Activated CD8-positive, alpha-beta memory T cell treated with anti-CD3 and anti-CD28 coated beads, Interleukin-2, amount 10 ng/mL, durations not matched to agents 7 days and 5 days (primary cell): ENCODE results near the gene PEX5L. TPM values are rescaled to one million over a fixed set of nuclear protein-coding genes. Genes with fewer than 3 reads are reported as not detected.
A peak's percentile ranks its signal among the peaks of the same experiment; 100 is the strongest.

Experiments
- ATAC-seq: fragments of 150-1000 bp; cut with Tn5 transposase; one replicate; pipeline ENCODE4 v1.10.0; 2021; ENCODE audit warnings: moderate library complexity
- CTCF ChIA-PET: fragments of 350-600 bp; sonication (Branson Sonifier 250); formaldehyde crosslinking; loops from one replicate; lab custom pipeline; 2021; ENCODE audit warnings: antibody characterized with exemption; lab: Charles Lee
- DNase-seq: peaks from one replicate; pipeline ENCODE4 v3.0.0-alpha.2; 2020
- H3K27ac Mint-ChIP-seq: one replicate; pipeline ENCODE4 v1.8.0; 2021; ENCODE audit warnings: mild to moderate bottlenecking, mixed read lengths
- H3K27me3 Mint-ChIP-seq: one replicate; pipeline ENCODE4 v1.8.0; 2021; ENCODE audit warnings: mixed read lengths
- H3K36me3 Mint-ChIP-seq: one replicate; pipeline ENCODE4 v1.8.0; 2021; ENCODE audit warnings: mild to moderate bottlenecking, mixed read lengths
- H3K4me1 Mint-ChIP-seq: one replicate; pipeline ENCODE4 v1.8.0; 2021; ENCODE audit warnings: mixed read lengths
- H3K4me3 Mint-ChIP-seq: one replicate; pipeline ENCODE4 v1.8.0; 2021; ENCODE audit warnings: mild to moderate bottlenecking, moderate library complexity, mixed read lengths
- H3K9me3 Mint-ChIP-seq: one replicate; pipeline ENCODE4 v1.8.0; 2022; ENCODE audit warnings: low read depth, mixed read lengths
- total RNA-seq, 2 experiments: library from RNA; stranded (reverse); gene quantifications; one replicate each; pipeline ENCODE4 v1.2.3, GENCODE V29; 2021

The PEX5L gene
- total RNA-seq, 2 experiments from 2014 or later: 0.56 to 1.1 TPM

DNA sequence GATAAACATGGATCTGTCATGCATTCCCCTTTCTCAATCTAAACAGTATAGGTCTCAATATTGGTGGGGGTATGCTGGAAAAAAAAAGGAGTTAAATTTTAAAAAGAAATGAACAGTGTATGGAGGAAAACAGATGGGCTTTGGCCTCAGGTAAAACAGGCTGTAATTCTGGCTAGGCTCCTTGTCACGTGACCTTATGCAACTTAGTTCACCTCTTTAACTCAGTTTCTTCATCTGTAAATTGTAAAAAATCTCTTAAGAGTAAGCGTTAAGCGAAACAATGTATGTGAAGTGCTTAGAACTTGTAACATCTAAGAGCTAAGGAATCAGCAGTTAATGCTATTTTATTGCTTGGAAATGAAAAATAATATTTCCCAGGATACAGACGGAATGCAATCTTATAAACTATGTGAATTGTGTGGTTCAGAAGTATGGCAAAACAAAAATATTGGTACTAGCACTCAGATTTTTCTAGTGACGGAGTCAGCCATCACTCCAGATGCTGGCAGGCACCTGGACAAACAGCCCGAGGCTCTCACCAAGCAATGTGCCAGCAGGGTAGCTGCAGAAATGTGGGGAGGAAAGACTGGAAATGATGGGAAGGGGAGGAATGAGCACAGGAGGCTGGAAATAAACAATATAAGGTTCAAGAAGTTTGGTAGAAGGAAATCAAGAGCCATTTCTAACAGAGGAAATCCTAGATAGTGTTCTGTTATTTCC, 211.1 kb downstream of the PEX5L start:
- ATAC-seq (no peak), DNase-seq (no peak)
- CTCF ChIA-PET: no interaction called here
- H3K36me3 Mint-ChIP-seq: no peaks in the 10 kb centered on the region
- H3K27ac Mint-ChIP-seq: no peak overlapping the region
- H3K9me3 Mint-ChIP-seq: no peaks in the 10 kb centered on the region
- H3K4me1 Mint-ChIP-seq: no peaks in the 10 kb centered on the region
- H3K27me3 Mint-ChIP-seq: peaks cover 16% of the 10 kb centered on the region
- H3K4me3 Mint-ChIP-seq: no peak overlapping the region

DNA sequence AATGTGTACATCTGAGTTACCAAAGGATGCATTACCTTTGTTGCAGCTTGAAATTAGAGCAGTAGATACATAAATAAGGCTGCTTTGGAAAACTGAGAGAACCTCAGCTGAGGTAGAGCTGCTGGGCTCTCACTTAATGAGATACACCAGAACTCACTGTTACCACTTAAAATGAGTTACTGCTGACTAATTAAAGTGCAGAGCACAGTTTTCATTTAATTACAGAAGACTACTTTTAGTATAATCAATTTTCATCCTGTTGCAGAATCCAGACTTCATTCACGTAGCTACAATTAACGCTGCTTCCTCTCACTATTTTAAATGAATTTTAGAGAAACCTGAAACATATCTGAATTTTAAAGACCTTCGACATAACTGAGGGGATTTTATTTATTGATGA, 214.4 kb downstream of the PEX5L start:
- ATAC-seq: no peak
- Mint-ChIP-seq H3K27ac (no peak overlapping the region), H3K27me3 (peaks cover 26% of the 10 kb centered on the region), H3K4me1 (no peaks in the 10 kb centered on the region), H3K36me3 (no peaks in the 10 kb centered on the region), H3K9me3 (no peaks in the 10 kb centered on the region), H3K4me3 (no peak overlapping the region)
- CTCF ChIA-PET: interaction anchor here (1.3 kb wide), 1 partner anchor 11 kb away, joined by 6 read pairs; no protein-coding TSS in a partner anchor
- DNase-seq: no peak

DNA sequence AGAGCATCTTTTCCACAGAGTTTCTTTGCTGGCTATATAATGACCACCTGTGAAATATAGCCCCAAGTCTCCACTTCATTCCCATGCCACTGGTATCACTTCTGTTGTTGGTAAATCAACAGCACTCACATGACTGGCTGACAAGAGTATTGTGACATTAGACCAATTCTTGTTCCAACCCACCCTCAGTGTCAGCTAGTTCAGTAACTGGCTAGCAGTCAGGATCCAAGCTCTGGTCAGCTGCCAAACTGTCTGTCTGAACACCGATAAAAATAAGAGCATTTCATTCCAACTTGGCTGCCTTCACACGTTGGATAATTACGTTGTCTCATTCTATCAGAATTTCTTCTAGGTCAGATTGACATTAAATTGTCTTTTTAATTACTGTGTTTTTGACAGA, 217.4 kb downstream of the PEX5L start:
- Mint-ChIP-seq H3K4me3 (no peak overlapping the region), H3K27me3 (peaks cover 21% of the 10 kb centered on the region), H3K9me3 (no peaks in the 10 kb centered on the region), H3K36me3 (no peaks in the 10 kb centered on the region), H3K4me1 (no peaks in the 10 kb centered on the region), H3K27ac (no peak overlapping the region)
- ATAC-seq (no peak), DNase-seq (no peak)
- CTCF ChIA-PET: no interaction called here

DNA sequence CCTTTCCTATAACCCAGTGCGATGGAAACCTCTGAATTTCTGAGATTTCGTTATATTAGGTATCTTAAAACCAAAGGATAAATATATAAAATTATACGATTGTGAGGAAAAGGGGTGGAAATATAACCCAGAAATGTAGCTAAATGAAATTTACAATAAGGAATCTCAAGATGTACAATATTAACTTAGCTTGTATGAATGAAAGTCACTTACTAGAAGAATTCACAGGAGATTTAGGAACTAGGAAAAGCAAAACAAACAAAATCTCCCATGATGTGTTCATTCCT, 224.7 kb downstream of the PEX5L start:
- ATAC-seq: no peak
- Mint-ChIP-seq H3K27me3 (no peaks in the 10 kb centered on the region), H3K27ac (no peak overlapping the region), H3K4me1 (peaks cover 4% of the 10 kb centered on the region), H3K9me3 (no peaks in the 10 kb centered on the region), H3K36me3 (no peaks in the 10 kb centered on the region), H3K4me3 (no peak overlapping the region)
- no peak for DNase-seq
- CTCF ChIA-PET: interaction anchor here (1.2 to 1.6 kb wide), 3 partner anchors 10 to 23 kb away, joined by 3 to 6 read pairs (median 3); no protein-coding TSS in a partner anchor

DNA sequence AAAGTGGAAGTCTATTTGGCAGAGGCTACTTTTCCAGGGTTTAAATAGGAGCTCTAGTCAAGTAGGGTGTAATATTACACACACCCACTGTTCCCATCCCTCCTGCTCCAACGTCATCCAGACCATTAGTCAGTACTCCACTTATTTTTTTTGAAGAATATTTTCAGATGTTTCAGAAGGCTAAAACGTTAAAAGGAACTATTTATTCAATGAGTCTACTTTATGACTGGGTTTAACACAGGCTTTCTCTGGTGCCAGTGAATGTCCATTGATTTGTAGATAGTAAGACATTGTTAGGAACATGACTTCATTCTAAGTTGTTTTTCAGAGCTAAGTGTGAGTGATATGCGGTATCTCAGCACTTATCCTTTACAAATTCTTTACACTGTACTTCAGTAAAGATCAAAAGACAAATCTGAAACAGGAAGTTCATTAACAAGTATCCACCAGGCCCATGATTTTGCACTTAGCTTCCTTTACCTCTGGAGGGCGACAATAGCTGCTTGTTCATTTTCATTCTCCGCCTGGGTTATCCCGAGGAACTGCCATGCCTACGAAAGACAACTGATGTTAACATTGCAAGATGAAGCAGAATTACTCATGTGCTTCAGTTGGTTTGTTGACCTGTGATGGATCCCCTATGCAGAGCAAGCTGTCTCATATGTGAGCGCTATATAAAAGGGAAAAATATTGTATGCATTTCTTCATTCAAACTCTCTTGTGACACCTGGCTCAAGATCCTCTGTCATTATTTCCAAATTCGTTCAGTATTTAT, 225.2 kb downstream of the PEX5L start:
- no peaks in the 10 kb centered on the region for H3K9me3 Mint-ChIP-seq
- H3K27me3 Mint-ChIP-seq: no peaks in the 10 kb centered on the region
- no peak overlapping the region for H3K4me3 Mint-ChIP-seq
- no peak overlapping the region for H3K27ac Mint-ChIP-seq
- H3K4me1 Mint-ChIP-seq: peaks cover 4% of the 10 kb centered on the region
- peak; percentile 58 for ATAC-seq
- CTCF ChIA-PET: interaction anchor here (0.7 to 1.6 kb wide), 5 partner anchors 9 to 29 kb away, joined by 3 to 6 read pairs (median 3); no protein-coding TSS in a partner anchor
- H3K36me3 Mint-ChIP-seq: no peaks in the 10 kb centered on the region
- peak; percentile 48 for DNase-seq

DNA sequence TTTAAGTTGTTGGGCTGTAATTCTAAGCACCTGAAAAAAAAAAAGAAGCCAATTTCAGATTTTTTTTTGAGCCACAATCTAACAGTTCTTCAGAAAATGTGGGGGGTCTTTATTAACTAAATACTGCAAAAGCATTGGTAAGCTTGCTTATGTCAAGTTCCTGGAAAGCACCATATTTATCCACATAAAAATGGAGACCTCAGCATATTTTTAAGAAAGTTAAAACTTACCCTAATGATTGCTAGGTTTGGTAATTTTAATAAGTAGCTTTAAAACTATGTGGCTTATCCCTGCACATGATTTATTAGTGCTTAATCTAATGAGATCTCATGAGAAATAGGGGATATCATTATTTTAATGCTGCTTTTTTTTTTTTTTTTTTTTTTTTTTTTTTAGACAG, 227.1 kb downstream of the PEX5L start:
- H3K4me3 Mint-ChIP-seq: no peak overlapping the region
- H3K27ac Mint-ChIP-seq: no peak overlapping the region
- H3K4me1 Mint-ChIP-seq: peaks cover 4% of the 10 kb centered on the region
- H3K27me3 Mint-ChIP-seq: peaks cover 6% of the 10 kb centered on the region
- DNase-seq: no peak
- no peak for ATAC-seq
- CTCF ChIA-PET: interaction anchor here (0.7 kb wide), 1 partner anchor 47 kb away, joined by 3 read pairs; no protein-coding TSS in a partner anchor
- H3K36me3 Mint-ChIP-seq: no peaks in the 10 kb centered on the region
- H3K9me3 Mint-ChIP-seq: no peaks in the 10 kb centered on the region

DNA sequence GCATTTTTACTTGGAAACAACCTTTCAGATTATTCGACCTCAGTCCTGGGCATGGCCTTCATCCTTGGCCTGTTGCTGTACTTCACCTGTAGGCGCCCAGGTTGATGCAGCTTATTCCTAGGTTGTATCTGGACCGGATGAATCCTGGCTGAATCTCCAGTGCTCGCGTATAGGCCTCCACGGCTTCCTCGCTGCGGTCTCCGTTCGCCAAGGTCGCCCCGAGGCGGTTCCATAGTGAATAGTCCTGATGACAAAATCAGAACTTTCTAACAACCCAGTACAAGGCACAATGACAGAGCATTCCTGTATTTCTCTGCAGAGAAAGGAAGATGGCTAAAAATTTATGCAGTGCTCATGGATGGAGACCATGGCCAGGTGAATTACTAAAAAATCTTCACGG, 229.1 kb downstream of the PEX5L start:
- DNase-seq (no peak), ATAC-seq (no peak)
- H3K27me3 Mint-ChIP-seq: peaks cover 15% of the 10 kb centered on the region
- H3K4me3 Mint-ChIP-seq: no peak overlapping the region
- H3K27ac Mint-ChIP-seq: no peak overlapping the region
- CTCF ChIA-PET: no interaction called here
- H3K36me3 Mint-ChIP-seq: no peaks in the 10 kb centered on the region
- peaks cover 4% of the 10 kb centered on the region for H3K4me1 Mint-ChIP-seq
- H3K9me3 Mint-ChIP-seq: no peaks in the 10 kb centered on the region

DNA sequence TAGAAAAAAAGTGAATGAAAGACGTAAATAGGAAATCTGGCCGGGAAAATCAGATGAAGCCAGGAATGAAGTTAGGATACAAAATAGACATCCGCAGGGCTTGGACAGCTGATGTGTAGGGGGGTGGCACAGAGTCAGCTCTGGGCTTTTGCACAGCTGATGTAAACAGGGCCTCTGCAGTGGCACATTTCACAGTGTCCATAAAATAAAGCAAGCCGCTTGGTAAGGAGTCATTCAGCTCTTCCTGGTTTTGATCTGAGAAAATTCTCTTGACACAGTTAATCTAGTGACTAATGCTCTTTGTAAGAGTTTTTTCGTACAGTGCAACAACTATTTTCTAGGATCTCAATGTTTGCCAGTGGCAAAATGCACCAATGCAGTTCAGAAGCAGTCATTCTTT, 230.6 kb downstream of the PEX5L start:
- H3K9me3 Mint-ChIP-seq: no peaks in the 10 kb centered on the region
- no peak overlapping the region for H3K27ac Mint-ChIP-seq
- H3K4me1 Mint-ChIP-seq: no peaks in the 10 kb centered on the region
- no peaks in the 10 kb centered on the region for H3K36me3 Mint-ChIP-seq
- ATAC-seq: no peak
- H3K27me3 Mint-ChIP-seq: peaks cover 15% of the 10 kb centered on the region
- CTCF ChIA-PET: no interaction called here
- no peak for DNase-seq
- H3K4me3 Mint-ChIP-seq: no peak overlapping the region

DNA sequence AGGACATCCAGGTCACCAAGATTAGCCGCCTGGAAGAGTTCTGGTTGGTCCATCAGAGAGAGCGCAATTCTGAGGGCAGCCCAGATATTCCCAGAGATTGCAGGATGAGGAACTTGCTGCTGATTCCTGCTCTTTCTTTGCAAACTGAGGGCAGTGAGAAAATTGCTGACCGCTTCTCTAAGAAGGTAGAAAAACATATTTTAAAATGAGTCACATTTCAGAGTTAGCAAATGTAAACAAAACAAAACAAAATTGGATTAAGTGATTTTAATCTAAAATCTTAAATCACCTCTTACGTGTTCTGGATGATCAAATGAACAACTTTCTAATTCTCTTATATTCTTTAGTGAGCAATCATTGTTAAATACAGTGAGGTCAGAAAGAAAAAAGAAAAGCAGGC, 234.9 kb downstream of the PEX5L start:
- Mint-ChIP-seq H3K27ac (no peak overlapping the region), H3K36me3 (no peaks in the 10 kb centered on the region), H3K27me3 (peaks cover 19% of the 10 kb centered on the region), H3K4me3 (no peak overlapping the region), H3K9me3 (no peaks in the 10 kb centered on the region), H3K4me1 (no peaks in the 10 kb centered on the region)
- DNase-seq (no peak), ATAC-seq (no peak)
- CTCF ChIA-PET: no interaction called here

DNA sequence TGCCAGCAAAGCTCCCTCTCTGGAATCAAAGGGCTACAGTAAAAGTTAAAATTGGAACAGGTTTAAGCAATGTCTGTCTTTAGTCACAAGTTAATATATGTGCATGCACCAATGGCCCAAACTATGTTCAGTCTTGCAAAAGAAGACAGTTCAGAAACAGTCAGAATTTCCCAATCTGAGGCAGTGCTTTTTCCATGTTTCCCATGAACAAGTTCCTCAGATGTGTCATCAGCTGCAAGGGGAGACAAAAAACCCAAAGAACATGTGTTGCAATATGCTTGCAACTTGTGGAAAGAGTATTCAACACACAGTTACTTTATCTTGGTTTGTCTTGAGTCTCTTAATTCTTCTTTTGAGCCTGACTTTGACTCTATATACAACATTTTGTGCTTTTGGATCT, 235.5 kb downstream of the PEX5L start:
- no peak for DNase-seq
- CTCF ChIA-PET: no interaction called here
- H3K4me3 Mint-ChIP-seq: no peak overlapping the region
- no peak overlapping the region for H3K27ac Mint-ChIP-seq
- ATAC-seq: no peak
- H3K4me1 Mint-ChIP-seq: no peaks in the 10 kb centered on the region
- H3K9me3 Mint-ChIP-seq: no peaks in the 10 kb centered on the region
- peaks cover 19% of the 10 kb centered on the region for H3K27me3 Mint-ChIP-seq
- H3K36me3 Mint-ChIP-seq: no peaks in the 10 kb centered on the region

DNA sequence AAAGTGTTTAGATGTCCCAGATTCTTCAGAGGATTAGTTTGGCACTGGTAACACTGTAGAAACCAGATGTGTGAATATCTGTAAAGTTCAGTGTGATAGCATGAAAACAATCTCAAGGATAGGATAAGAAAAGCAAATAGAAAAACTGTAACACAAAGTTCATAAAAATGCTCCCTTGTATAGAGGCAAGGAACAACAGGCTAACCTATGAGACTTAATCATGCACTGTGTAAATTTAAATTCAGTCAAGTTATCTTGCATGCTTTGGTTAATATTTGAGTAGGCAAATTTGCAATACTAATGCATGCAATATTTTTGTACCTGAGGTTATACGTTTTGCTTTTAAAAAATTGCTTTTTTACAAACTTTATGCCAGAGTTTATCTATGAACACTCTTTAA, 239.5 kb downstream of the PEX5L start:
- no peaks in the 10 kb centered on the region for H3K4me1 Mint-ChIP-seq
- H3K36me3 Mint-ChIP-seq: no peaks in the 10 kb centered on the region
- H3K27ac Mint-ChIP-seq: no peak overlapping the region
- H3K27me3 Mint-ChIP-seq: peaks cover 4% of the 10 kb centered on the region
- CTCF ChIA-PET: no interaction called here
- no peaks in the 10 kb centered on the region for H3K9me3 Mint-ChIP-seq
- no peak overlapping the region for H3K4me3 Mint-ChIP-seq
- DNase-seq (no peak), ATAC-seq (no peak)

DNA sequence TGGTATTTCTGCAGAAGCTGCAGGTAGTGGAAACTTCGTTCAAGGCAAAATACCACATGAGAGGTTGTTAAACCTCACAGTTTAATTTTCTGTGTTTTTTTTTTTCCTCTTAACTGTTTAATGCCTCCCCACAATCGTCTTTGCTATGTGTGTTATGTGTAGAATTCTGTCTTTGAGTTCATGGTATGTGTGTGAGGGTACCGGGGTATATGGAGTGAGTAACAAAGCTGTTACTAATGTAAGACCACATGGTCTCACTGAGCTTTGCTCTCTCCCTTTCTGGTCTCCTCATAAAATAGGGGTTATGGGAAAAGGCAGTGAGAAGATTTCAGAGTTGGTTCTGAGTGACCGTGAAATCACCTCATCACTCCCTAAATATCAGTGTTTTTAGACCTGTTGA, 240.3 kb downstream of the PEX5L start:
- Mint-ChIP-seq H3K4me3 (no peak overlapping the region), H3K27ac (no peak overlapping the region), H3K9me3 (no peaks in the 10 kb centered on the region), H3K27me3 (peaks cover 4% of the 10 kb centered on the region), H3K4me1 (no peaks in the 10 kb centered on the region), H3K36me3 (no peaks in the 10 kb centered on the region)
- CTCF ChIA-PET: no interaction called here
- no peak for DNase-seq
- no peak for ATAC-seq

DNA sequence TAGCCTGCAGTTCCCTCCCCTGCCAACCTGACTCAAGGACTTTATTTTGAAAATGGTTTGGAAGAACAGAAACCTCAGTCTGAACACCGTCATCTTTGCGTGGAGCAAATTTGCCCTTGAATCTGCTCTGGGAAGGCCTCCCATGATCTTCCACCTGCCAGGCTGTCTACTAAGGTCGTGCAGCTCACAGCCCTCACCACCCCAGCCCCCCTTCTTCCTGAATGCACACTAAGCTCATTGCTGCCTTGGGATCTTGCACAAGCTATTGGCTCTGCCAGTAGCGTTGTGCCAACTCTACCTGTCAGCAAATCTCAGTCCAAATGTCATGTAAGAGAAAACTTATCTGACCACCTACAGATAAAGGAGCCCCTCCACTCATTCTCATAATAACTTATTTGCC, 242.4 kb downstream of the PEX5L start:
- DNase-seq: no peak
- Mint-ChIP-seq H3K36me3 (no peaks in the 10 kb centered on the region), H3K27me3 (no peaks in the 10 kb centered on the region), H3K9me3 (no peaks in the 10 kb centered on the region), H3K4me1 (no peaks in the 10 kb centered on the region), H3K4me3 (no peak overlapping the region), H3K27ac (no peak overlapping the region)
- no peak for ATAC-seq
- CTCF ChIA-PET: interaction anchor here (1.5 kb wide), 1 partner anchor 23 kb away, joined by 4 read pairs; no protein-coding TSS in a partner anchor

DNA sequence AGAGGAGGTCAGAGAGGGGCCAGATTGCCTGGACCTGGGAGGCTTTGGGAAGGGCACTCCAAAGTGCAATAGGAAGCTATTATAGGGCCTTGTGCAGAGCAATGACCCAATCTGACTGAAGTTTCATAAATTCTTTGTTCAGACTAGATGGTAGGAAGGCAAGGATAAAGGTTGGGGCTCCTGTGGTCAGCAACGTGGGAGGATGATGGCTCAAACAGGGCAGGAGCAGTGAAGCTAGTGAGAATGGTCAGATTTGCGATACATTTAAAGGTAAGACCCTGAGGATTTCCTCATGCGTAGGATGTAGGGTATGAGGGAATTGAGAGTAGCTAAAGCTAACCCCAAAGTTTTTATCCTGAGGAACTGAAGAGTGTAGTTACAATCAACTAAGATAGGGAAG, 244.9 kb downstream of the PEX5L start:
- no peak overlapping the region for H3K4me3 Mint-ChIP-seq
- no peak for ATAC-seq
- CTCF ChIA-PET: no interaction called here
- H3K9me3 Mint-ChIP-seq: no peaks in the 10 kb centered on the region
- no peak for DNase-seq
- no peaks in the 10 kb centered on the region for H3K4me1 Mint-ChIP-seq
- H3K27me3 Mint-ChIP-seq: no peaks in the 10 kb centered on the region
- no peak overlapping the region for H3K27ac Mint-ChIP-seq
- H3K36me3 Mint-ChIP-seq: no peaks in the 10 kb centered on the region
